H1 (cell line): ENCODE measurements around the gene GALNT9. TPM values are rescaled to one million over a fixed set of nuclear protein-coding genes. Genes with fewer than 3 reads are reported as not detected.
"Not testable (repeated sequence)": the region's sequence is repeated elsewhere in the genome, so short reads cannot be mapped to it uniquely, and the experiment has no call there.

Experiments used
- CTCF ChIA-PET: fragments of 300-600 bp; sonication (Branson Sonifier 250); formaldehyde crosslinking; loops from one replicate; lab custom pipeline; 2021; ENCODE audit not compliant: partially characterized antibody; lab: Charles Lee
- POLR2A ChIA-PET: fragments of 300-600 bp; sonication (Branson Sonifier 250); formaldehyde crosslinking; loops from one replicate; lab custom pipeline; 2021; ENCODE audit warnings: inconsistent platforms; ENCODE audit not compliant: partially characterized antibody; lab: Charles Lee
- DNase-seq, 2 experiments: peaks; one replicate each; pipeline versions ENCODE4 v3.0.0 to v3.0.0-alpha.2; 2010 to 2022; ENCODE audit warnings: low spot score in 2 of 2, low read depth in 1 of 2, mixed read lengths in 1 of 2
- FAIRE-seq: peaks from 2 replicates; lab custom pipeline; 2011; peaks lifted over from hg19 to GRCh38; lab: Jason Lieb, UNC
- H2AFZ ChIP-seq: 2 replicates; pipeline ENCODE4 v1.8.1; 2012; ENCODE audit warnings: low read length, inconsistent platforms
- H2AK5ac ChIP-seq: 2 replicates; pipeline ENCODE4 v1.6.1; 2013; ENCODE audit warnings: low read depth, low read length
- H2BK120ac ChIP-seq: replicated peaks from 2 replicates; pipeline ENCODE3; 2013; ENCODE audit warnings: low read depth, low read length, inconsistent platforms
- H2BK12ac ChIP-seq: 2 replicates; pipeline ENCODE4 v1.6.1; 2013; ENCODE audit warnings: low read depth, low read length
- H2BK15ac ChIP-seq: 2 replicates; pipeline ENCODE4 v1.6.1; 2013; ENCODE audit warnings: low read length
- H2BK20ac ChIP-seq: 2 replicates; pipeline ENCODE4 v1.6.1; 2013; ENCODE audit warnings: low read length
- H2BK5ac ChIP-seq: 2 replicates; pipeline ENCODE4 v1.6.1; 2013; ENCODE audit warnings: low read depth, low read length
- H3K14ac ChIP-seq: 2 replicates; pipeline ENCODE4 v1.6.1; 2013; ENCODE audit warnings: inconsistent platforms; ENCODE audit not compliant: insufficient read length
- H3K18ac ChIP-seq: 2 replicates; pipeline ENCODE4 v1.6.1; 2013; ENCODE audit warnings: low read length; ENCODE audit errors: extremely low read depth
- H3K23ac ChIP-seq: 2 replicates; pipeline ENCODE4 v1.6.1; 2013; ENCODE audit warnings: inconsistent platforms; ENCODE audit not compliant: insufficient read length
- H3K23me2 ChIP-seq: 2 replicates; pipeline ENCODE4 v1.6.1; 2013; ENCODE audit warnings: low read depth, low read length
- H3K27ac ChIP-seq: 2 replicates; pipeline ENCODE4 v1.6.1; 2011; ENCODE audit warnings: low read depth, low read length, inconsistent platforms
- H3K27me3 ChIP-seq, 4 experiments: replicated peaks in 1 of 4; 1 replicate in 1 of 4; 2 replicates in 3 of 4; pipeline versions ENCODE4 v1.6.1 to v1.8.1; 2011 to 2013; ENCODE audit warnings: low read length in 3 of 4, mild to moderate bottlenecking in 3 of 4, inconsistent platforms in 2 of 4, mixed read lengths in 2 of 4, moderate library complexity in 1 of 4; ENCODE audit not compliant: control insufficient read depth in 3 of 4, insufficient read depth in 3 of 4; ENCODE audit errors: extremely low read depth in 1 of 4
- H3K36me3 ChIP-seq, 4 experiments: 2 replicates each; pipeline versions ENCODE4 v1.6.1 to v1.8.1; 2011 to 2013; ENCODE audit warnings: mild to moderate bottlenecking in 4 of 4, low read length in 3 of 4, moderate library complexity in 2 of 4, control low read depth in 1 of 4, inconsistent platforms in 1 of 4; ENCODE audit not compliant: insufficient read depth in 4 of 4, control insufficient read depth in 2 of 4
- H3K4ac ChIP-seq: replicated peaks from 2 replicates; pipeline ENCODE3; 2013; ENCODE audit warnings: low read length, low read depth, mixed read lengths, inconsistent platforms; ENCODE audit not compliant: insufficient read length
- H3K4me1 ChIP-seq, 4 experiments: replicated peaks in 1 of 4; 1 replicate in 1 of 4; 2 replicates in 3 of 4; pipeline versions ENCODE4 v1.6.1 to v1.8.1; 2011 to 2013; ENCODE audit warnings: low read length in 3 of 4, inconsistent platforms in 2 of 4, mixed read lengths in 1 of 4; ENCODE audit not compliant: insufficient read depth in 4 of 4, control insufficient read depth in 3 of 4
- H3K4me2 ChIP-seq, 2 experiments: 2 replicates each; pipeline versions ENCODE4 v1.6.1 to v1.8.1; 2011 to 2013; ENCODE audit warnings: low read depth in 2 of 2, low read length in 2 of 2, control low read depth in 1 of 2, inconsistent platforms in 1 of 2, mild to moderate bottlenecking in 1 of 2; ENCODE audit not compliant: insufficient read depth in 1 of 2
- H3K4me3 ChIP-seq, 4 experiments: fragments of 200-600, 300-600 bp in 1 of 4; sonication (generic), shearing (Covaris generic), sonication (Bioruptor Twin) in 1 of 4; 2 replicates each; pipeline versions ENCODE4 v1.5.1 to v1.8.1; 2011 to 2016; ENCODE audit warnings: low read length in 4 of 4, low read depth in 3 of 4, control low read depth in 2 of 4, inconsistent platforms in 2 of 4, mild to moderate bottlenecking in 2 of 4, mixed read lengths in 1 of 4, moderate library complexity in 1 of 4; ENCODE audit not compliant: insufficient read depth in 2 of 4; ENCODE audit errors: extremely low read depth in 1 of 4
- H3K56ac ChIP-seq: replicated peaks from 2 replicates; pipeline ENCODE3; 2013; ENCODE audit warnings: low read depth, mild to moderate bottlenecking, mixed read lengths, low read length, inconsistent platforms; ENCODE audit not compliant: insufficient read length
- H3K79me1 ChIP-seq: 2 replicates; pipeline ENCODE4 v1.6.1; 2013; ENCODE audit warnings: low read depth, low read length, control low read depth
- H3K79me2 ChIP-seq, 2 experiments: 2 replicates each; pipeline versions ENCODE4 v1.6.1 to v1.8.1; 2012 to 2013; ENCODE audit warnings: low read length in 2 of 2, mild to moderate bottlenecking in 2 of 2, inconsistent platforms in 1 of 2; ENCODE audit not compliant: insufficient read depth in 2 of 2, control insufficient read depth in 1 of 2
- H3K9ac ChIP-seq, 4 experiments: replicated peaks in 1 of 4; 1 replicate in 1 of 4; 2 replicates in 3 of 4; pipeline versions ENCODE4 v1.6.1 to v1.8.1; 2011 to 2013; ENCODE audit warnings: low read depth in 3 of 4, low read length in 3 of 4, control low read depth in 2 of 4, mild to moderate bottlenecking in 2 of 4, moderate library complexity in 2 of 4, inconsistent platforms in 1 of 4; ENCODE audit errors: extremely low read depth in 1 of 4
- H3K9me3 ChIP-seq, 2 experiments: 2 replicates each; pipeline versions ENCODE4 v1.6.1 to v1.8.1; 2012 to 2013; ENCODE audit warnings: mild to moderate bottlenecking in 2 of 2, moderate library complexity in 2 of 2, control low read depth in 1 of 2, inconsistent platforms in 1 of 2, low read depth in 1 of 2, low read length in 1 of 2, mixed read lengths in 1 of 2; ENCODE audit not compliant: insufficient read depth in 2 of 2
- H4K20me1 ChIP-seq, 2 experiments: replicated peaks in 1 of 2; 2 replicates each; pipeline versions ENCODE3 to v1.8.1; 2011 to 2013; ENCODE audit warnings: inconsistent platforms in 2 of 2, low read length in 2 of 2, mild to moderate bottlenecking in 1 of 2; ENCODE audit not compliant: insufficient read depth in 2 of 2, control insufficient read depth in 1 of 2
- H4K5ac ChIP-seq: 2 replicates; pipeline ENCODE4 v1.6.1; 2013; ENCODE audit warnings: low read length, low read depth, mixed read lengths, inconsistent platforms; ENCODE audit not compliant: insufficient read length
- H4K8ac ChIP-seq: 2 replicates; pipeline ENCODE4 v1.8.0; 2013; ENCODE audit warnings: mild to moderate bottlenecking, moderate library complexity, low read length, inconsistent platforms; ENCODE audit not compliant: insufficient read depth; ENCODE audit errors: extremely low read depth
- H4K91ac ChIP-seq: replicated peaks from 2 replicates; pipeline ENCODE3; 2013; ENCODE audit warnings: low read length, mixed read lengths, inconsistent platforms; ENCODE audit not compliant: insufficient read length
- WGBS, 2 experiments: shearing (Covaris generic) in 1 of 2; methylation state at CpG; one replicate each; pipeline versions ENCODE4 v1.1.6 to v1.1.7; 2013 to 2015; ENCODE audit warnings: low lambda C conversion rate in 2 of 2, mixed read lengths in 2 of 2, inconsistent platforms in 1 of 2, low coverage in 1 of 2, missing lambda C conversion rate in 1 of 2; ENCODE audit not compliant: insufficient replicate concordance in 2 of 2, insufficient coverage in 1 of 2, insufficient read length in 1 of 2; ENCODE audit errors: extremely low coverage in 1 of 2, missing lambda C conversion rate in 1 of 2; 5-methylcytosine and 5-hydroxymethylcytosine counted together
- polyA plus RNA-seq, 7 experiments: library from polyadenylated mRNA; depleted of rRNA in 3 of 7; stranded (reverse) in 5 of 7; unstranded in 2 of 7; fragments of >200 nt in 5 of 7; fragments of 200-250 nt in 2 of 7; gene quantifications; 1 replicate in 5 of 7; 2 replicates in 1 of 7; 4 replicates in 1 of 7; pipeline versions ENCODE4 v1.2.1 to v1.2.3, GENCODE V29; 2011 to 2013; ENCODE audit warnings: missing spikeins in 2 of 7, mixed read lengths in 2 of 7
- total RNA-seq: library from RNA; stranded (reverse); fragmentation: NEBNext Ultra II Directional; extraction: Animal tissue kit (Norgen Biotek cat#: 25700); gene quantifications from 2 replicates; pipeline ENCODE4 v1.2.1, GENCODE V29; 2021

The GALNT9 gene
- total and polyA plus RNA-seq, 2 of the 8 experiments (the other 6 are each of a cell fraction or from before 2014, with no cell fraction given), result 2.0 to 3.6 TPM

DNA sequence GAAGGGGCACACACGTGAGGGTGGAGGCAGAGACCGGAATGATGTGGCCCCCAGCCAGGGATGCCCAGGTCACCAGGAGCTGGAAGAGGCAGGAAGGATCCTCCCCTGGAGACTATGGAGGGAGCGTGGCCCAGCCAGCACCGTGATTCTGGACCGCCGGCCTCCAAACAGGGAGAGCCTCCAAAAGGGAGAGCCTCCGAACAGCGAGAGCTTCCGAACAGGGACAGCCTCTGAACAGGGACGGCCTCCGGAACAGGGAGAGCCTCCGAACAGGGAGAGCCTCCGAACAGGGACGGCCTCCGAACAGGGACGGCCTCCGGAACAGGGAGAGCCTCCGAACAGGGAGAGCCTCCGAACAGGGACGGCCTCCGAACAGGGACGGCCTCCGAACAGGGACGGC, 33.8 kb downstream of the GALNT9 start:
- peaks cover 0 to 14% (median 9%) of the 10 kb centered on the region in 4 experiments; a peak in 4 of 7 replicates for H3K27me3 ChIP-seq
- H3K79me2 ChIP-seq, POLR2A ChIA-PET: not testable (repeated sequence)

More for the DNA sequence above, 33.8 kb downstream of the GALNT9 start:
- not testable (repeated sequence) for H3K4me1 ChIP-seq, H3K79me1 ChIP-seq, H2BK15ac ChIP-seq, H3K36me3 ChIP-seq, H2BK20ac ChIP-seq, H3K56ac ChIP-seq, H3K23ac ChIP-seq, H2BK120ac ChIP-seq, DNase-seq, H2AK5ac ChIP-seq, H3K18ac ChIP-seq, H4K5ac ChIP-seq, H2BK5ac ChIP-seq, FAIRE-seq, H4K91ac ChIP-seq, H3K27ac ChIP-seq, H3K4ac ChIP-seq, H3K14ac ChIP-seq, H4K8ac ChIP-seq, H3K4me2 ChIP-seq, H2AFZ ChIP-seq, H2BK12ac ChIP-seq, H4K20me1 ChIP-seq, H3K4me3 ChIP-seq, H3K9ac ChIP-seq
- 84% methylated on average over 16 of the region's 24 CpGs; no CpG with 5 or more reads in 1 of the 2 experiments for WGBS, 2 experiments
- Histone ChIP-seq H3K9me3 (peaks cover 6 to 20% of the 10 kb centered on the region in 2 experiments; a peak in 3 of 4 replicates), H3K23me2 (peaks cover 14% of the 10 kb centered on the region; the same call in 1 of the 2 replicates)
- CTCF ChIA-PET, result interaction anchor here (1.5 kb wide), 1 partner anchor 26 kb away, joined by 3 read pairs; no protein-coding TSS in a partner anchor
